ENCODE results near the gene RNF26.
A peak's percentile ranks its signal among the peaks of the same experiment; 100 is the strongest.

RNF26 gene

DNA sequence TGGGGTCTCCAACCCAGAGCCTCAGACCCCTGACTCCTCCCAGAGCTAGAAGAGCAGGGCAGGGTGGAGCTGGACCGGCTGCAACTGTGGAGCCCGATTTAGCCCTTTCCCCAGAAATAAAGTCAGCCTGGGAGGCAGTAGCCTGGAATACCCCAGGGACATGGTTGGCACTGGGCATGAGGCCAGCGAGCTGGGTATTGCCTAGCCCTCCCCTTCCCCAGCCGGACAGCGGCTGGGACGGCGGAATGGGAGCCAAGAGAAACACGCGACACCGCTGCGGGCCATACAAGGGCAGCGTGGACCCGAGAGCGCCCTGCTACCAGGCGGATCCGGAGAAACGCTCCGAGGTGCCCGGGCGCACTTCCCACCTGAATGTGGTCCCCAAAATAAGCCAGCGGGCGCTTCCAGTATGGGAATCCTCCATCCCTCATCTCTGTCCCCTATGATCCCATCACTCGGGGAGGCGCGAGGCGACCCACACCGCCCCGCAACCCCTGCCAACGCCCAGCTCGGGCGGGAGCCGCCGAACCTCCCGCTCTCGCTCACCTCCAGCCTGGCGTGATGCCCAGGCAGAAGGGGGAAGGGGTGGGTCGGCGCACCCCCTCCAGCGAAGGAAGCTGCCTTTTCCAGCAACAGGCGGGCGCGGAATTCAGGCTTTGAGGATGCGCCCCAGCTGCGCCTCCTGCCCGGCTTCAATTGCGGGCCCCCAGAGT, 18.2 kb upstream of the RNF26 start:
- DNase-seq (ENCODE audit: low spot score), result peak; percentile 15

DNA sequence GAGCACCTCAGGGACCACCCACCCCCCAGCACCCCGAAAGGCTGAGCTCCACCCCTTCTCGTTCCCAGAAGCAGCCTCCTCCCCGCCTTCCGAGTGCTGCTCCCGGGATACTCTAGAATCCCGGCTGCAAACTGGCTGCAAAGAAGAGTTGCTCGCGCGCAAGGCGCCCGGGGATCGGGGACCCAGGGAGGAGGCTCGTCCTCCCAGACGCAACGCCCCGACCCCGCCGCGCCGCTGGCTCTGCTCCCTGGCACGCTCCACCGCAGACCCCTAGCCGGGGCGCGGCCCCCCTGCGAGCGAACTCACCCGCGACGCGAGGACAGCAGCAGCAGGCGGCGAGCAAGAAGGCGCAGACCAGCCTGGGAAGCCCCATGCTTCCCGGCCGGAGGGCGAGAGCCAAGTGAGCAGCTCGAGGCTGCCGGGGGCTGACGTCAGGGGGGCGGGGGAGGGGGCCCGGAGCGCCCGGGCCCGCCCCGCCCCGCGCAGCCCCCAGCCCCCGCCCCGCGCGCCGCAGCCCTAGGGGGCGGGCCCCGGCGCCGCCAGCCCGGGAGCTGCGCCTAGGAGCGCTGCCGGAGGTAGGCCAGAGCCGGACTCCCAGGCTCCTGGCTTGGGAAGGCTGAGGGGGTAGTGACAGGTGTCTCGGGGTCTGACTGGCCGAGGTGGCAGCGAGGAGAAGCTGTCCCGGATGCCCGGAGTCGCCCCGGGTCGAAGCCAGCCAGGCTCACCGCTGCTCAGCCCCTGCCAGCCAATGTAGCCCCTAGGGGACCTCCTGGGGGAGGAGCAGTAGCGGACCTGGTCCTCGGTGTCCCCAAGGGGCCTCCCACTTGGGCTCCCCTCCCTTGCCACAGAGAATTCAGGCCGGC, 17.4 kb upstream of the RNF26 start, which contains the start of gene MCAM:
TSS of gene MCAM (minus strand) at position 402 of the 863 bp plus-strand sequence. CDS start at position 373, 29 bp downstream.
- DNase-seq (ENCODE audit: low spot score), result no peak

DNA sequence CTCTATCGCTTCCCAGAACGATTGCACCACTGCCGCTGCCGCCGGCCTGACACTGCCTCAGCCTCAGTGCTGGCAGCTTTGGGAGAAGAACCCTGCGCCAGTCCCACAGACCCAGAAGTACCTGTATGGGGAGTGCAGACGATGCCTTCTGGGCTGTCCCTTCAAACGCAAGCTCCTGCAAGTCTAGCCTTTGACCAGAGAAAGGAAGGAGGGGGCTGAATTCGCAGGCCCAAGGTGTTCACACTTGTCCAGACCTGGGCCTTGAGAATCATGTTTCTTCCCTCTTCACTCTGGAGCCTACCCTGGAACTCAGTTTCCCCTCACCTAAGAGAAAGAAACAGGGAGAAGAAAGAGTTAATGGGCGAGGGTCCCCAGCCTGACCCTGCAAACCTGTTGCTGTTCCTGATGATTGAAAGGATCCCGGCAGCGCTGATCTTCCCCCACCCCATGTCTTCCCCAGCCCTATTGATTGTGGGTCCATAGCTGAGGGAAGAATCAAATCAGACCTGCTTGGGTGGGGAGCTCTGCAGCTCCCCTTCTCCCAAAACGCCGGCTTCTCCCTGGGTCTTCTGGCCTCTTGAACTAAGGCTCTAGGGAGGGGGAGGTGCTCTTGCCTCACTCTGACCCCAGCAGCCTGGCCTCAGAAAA, 16.6 kb upstream of the RNF26 start:
- no peak for DNase-seq (ENCODE audit: low spot score)

DNA sequence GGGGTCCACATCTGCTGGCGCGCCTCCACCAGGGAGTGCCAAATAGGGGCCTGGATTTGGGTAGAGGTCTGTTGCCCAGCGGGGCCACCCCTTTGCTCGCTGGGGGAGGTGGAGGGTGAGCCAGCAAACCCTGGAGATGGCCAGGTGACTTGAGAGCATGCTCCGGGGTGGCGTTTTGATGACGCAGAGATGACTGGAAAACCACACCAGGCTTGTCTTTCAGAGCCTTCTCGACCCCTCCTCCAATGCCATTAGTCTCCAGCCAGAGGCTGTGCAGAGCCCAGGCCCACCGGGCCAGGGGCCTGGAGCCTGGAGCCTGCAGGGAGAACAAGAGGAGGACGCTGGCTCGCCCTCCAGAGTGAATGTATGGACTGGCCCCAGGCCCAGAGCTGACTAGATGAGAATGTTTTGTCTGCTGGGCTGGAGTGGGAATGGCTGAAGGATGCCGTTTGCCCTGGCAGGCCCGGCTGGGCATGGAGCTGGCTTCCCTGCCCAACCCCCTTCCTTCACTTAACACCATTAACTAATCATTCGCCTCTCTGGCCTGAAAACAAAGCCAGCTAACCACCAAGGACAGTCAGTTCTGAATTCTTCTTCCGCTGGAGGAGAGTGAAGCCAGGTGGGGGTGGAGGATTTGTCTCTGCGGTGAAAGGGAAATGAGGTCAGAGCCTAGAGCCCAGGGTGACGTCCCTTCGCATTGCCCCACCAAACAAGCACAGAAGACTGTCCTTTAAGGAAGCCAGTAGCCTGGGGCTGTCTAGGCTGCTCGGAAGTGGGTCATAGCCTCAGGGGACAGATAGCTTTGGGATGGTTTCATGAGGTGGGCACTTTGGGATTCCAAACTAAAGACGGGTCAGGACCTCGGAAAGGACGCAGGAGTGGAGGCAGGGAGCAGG, 15.8 kb upstream of the RNF26 start:
- peak; percentile 96 for DNase-seq (ENCODE audit: low spot score)

DNA sequence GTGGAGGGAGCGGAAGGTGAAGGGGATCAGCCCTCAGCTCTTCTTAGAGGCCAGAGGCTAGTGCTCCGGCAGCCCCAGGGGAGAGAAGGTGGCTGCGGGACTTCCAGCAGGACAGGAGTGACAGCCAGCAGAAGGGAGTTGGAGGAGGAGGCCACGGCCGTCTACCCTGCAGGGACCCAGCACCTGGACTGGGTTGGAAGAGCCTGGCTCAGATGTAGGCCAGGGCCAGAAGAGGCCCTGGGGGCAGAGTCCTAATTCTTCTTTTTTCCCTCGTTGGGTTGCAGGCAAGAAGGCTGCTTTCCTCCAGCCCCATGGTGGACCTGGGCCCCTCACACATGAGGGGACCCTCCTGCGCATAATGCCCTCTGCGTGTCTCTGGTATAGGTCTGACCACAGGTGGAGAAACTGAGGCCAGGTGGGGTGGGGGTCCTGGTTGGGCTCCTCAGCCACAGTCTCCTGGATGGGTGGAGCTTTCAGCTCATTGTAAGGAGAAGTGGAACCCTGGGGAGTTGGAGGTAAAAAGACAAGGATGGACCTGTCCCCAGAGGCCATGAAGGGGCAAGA, 15.1 kb upstream of the RNF26 start:
- no peak for DNase-seq (ENCODE audit: low spot score)

DNA sequence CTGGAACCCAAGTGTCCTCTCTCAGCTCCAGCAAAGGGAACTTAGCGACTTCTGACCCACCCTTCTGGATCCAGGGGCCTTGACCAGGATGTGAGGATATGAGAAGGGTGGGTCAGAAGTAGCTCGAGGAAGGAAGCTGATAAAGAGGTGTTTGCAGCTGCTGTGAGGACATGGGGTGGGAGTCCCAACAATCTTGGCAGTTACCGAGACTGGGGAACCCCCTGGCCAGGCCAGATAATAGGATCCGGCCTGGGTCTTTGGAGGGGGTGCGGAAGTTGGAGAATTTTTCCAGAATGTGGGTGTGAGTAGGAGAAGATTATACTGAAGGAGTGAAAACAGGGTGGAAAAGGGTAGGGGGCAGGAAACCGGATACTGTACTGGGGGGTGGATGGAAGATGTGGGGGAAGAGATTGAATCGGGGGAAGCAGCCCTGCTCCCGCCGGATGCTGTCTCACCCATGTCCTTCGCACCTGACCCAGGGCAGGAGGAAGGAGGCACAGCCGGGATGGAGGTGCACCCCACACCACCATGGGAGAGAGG, 14.6 kb upstream of the RNF26 start:
- peak; percentile 84 for DNase-seq (ENCODE audit: low spot score)

DNA sequence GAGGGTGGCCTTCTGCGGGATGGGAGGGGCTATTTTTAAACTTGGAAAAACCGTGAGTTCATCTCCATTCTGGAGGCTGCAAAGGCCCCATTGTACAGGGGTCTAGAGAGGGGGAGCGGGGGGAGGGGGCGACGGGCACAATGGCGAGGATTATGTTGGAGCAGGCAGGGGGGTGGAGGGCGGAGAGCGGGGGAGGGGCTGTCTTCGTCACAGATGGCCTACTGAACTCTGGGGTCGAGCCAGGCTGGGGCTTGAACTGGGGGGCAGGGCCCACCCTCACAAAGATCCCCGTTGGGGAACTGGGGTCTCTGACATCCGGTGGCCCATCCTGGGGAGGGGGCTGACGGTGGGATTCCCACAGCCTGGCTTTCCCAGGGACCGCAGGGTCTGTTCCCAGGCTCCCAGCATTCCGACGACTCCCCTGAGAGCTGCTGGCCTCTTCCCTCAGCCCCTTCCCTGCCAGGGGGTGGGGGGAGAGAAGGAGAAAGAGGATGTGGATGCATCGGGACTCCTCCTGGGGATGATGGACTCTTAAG, 14.0 kb upstream of the RNF26 start:
- no peak for DNase-seq (ENCODE audit: low spot score)

DNA sequence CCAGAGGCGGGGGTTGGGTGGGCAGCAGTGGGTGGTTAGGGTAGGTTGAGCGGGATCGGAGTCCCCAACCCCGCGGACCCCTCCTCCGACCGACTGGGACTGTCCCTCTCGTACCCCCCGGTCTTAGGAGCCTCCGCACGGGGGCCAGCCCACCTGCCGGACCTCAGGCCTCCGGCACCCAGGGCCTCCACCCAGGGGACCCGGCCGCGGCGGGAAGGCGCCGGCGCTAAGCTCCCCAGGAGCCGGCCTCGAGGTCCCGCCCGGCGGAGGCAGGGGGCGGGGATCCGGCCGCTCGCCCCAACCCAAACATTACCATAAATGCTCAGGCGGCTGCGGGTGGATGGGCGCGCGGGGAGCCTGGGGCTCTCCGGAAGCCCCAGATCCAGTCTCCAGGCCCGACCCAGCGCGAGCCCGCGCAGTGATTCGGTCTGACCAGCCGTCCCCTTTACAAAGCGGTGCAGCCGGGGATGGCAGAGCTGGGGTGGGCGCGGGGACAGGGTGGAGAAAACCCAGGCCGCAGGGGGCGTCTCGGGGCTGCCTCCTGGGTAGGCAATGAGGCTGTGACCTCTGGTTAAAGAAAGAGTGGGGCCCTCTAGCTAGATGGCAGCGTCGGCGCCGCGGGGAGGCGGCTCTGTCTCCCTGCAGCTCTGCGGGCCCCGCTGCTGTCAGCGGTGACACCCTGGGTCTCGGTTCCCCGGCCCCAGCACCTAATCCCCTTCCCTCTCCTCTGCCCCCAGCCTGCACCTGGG, 13.4 kb upstream of the RNF26 start:
- peak; percentile 74 for DNase-seq (ENCODE audit: low spot score)

DNA sequence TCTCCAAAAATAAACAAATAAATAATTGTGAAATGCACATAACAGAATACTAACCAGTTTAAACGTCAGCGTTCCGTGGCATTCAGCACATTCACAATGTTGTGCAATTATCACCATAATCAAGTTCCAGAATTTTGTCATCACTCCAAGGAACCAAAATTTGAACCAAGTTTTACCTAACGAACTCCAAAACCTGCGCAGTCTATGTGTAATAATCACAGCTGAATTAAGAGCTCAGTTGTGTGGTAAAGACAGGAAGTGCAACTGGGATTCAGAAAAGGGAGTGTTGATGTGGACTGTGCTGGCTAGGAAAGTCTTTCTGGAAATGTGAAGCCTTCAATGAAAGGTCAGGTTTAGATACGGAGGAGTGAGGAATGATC, 12.0 kb upstream of the RNF26 start:
- no peak for DNase-seq (ENCODE audit: low spot score)

DNA sequence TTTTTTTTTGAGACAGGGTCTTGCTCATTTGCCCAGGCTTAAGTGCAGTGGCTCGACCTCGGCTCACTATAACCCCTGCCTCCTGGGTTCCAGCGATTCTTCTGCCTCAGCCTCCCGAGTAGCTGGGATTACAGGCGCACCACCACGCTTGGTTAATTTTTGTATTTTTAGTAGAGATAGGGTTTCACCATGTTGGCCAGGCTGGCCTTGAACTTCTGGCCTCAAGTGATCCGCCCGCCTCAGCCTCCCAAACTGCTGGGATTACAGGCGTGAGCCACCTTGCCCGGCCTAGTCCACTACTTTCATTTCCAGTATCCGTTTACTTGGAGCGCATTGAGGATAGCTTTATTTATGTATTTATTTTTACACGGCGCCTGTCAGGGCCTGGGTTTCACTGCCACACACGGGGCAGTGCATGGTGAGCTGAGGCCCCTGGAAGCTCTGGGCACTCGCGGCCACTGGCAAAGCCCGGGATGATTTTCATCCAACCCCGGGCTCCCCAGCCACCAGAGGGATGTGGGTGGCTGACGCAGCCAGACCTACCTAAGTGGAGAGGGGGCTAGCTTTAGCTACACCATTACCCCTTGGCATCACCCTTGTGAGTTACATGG, 11.3 kb upstream of the RNF26 start:
- DNase-seq (ENCODE audit: low spot score), result no peak

DNA sequence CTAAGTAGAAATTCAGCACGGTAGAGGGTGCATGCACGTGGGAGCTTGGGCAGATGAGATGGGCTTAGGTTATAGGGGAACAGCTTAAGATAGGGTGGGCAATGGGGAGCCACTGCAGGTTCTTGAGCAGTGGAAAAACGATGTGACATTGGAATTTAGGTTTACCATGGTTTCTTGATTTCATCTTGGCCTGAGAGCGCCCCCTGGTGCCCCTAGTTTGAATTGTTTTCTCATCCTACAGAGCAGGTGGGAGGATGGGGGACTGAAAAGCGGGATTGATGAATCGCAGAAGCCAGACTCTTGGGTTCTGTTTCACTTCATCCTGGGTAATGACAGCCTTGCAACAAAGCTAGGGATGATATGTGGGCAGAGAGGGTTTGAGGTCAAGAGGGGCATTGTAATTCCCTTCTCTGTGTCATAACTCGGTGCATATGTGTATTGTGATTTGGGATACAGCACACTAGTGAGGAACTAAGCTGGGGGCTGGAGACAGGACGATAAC, 10.7 kb upstream of the RNF26 start:
- DNase-seq (ENCODE audit: low spot score), result no peak

DNA sequence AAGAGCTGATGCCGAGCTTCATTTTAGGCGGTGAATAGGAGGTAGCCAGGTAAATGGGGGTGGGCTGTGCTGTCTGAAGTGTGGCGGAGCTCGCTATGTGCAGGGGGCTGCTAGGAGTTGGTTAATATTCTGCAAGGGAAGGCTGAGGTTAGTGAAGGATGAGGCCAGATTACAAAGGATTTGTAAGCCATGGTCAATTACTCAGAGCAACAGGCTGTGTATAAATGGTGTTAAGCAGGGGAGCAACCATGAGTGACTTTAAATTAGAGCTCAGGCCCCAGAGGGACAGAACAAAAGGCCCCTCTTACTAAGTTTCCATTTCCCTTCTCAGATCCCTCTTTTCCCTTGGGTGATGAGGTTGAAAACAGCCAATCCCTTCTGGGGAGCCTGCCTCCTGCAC, 10.1 kb upstream of the RNF26 start:
- no peak for DNase-seq (ENCODE audit: low spot score)

DNA sequence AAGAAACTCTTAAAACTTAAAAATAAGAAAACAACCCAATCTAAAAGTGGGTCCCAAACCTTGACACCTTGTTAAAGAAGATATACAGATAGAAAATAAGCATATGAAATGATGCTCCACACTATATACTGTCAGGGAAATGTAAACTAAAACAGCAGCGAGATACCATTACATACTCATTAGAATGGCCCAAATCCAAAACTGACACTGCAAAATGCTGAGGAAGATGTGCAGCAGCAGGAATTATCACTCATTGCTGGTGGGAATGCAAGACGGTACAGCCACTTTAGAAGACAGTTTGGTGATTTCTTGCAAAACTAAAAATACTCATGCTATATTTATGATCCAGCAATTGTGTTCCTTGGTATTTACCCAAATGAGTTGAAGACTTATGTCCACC, 5.0 kb upstream of the RNF26 start:
- no peak for DNase-seq (ENCODE audit: low spot score)

DNA sequence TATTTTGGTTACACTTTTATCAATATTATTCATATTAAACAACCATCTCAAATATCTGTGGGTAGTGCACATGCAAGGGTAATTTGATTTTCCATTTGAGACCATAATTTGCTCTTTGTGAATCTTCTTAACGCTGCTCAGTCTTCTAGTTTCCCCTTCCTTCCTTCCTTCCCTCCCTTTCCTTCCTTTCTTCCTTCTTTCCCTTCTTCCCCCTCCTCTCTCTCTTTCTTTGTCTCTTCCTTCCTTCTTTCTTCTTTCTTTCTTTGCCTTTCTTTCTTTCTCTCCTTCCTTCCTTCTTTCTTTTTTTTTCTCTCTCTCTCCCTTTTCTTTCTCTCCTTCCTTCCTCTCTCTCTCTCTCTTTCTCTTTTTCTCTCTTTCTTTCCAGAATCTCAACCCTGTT, 4.1 kb upstream of the RNF26 start:
- no peak for DNase-seq (ENCODE audit: low spot score)

DNA sequence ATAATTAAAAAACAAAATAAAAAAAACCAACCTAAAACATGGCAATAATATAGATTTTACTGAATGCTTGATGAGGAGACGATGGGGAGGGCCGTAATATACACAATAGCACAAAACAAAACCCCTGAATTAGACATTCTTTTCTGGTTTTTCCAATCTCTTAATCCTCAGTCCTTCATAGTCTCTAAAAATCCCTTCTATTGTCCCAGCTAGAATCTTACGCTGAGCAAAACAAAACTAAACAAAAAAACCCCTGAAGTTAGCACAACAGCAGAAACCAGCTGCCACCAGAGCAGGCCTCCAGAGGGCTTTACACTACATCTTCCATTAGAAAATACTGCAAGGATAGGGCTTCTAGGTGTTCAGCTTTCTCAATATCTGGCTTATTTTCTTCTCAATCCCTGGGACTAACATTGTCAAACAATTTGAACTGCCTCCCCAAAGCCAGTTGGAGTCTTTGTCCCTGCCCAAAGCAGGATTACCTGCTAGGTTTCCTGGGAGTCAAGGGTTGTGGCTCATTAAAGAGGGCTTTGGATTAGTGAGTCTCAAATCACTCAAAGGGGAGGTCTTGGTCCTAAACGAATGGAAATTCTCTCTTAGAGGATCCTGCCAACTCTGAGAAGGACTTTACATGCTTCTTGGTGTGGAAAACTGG, 2.1 kb upstream of the RNF26 start:
- DNase-seq (ENCODE audit: low spot score), result no peak

DNA sequence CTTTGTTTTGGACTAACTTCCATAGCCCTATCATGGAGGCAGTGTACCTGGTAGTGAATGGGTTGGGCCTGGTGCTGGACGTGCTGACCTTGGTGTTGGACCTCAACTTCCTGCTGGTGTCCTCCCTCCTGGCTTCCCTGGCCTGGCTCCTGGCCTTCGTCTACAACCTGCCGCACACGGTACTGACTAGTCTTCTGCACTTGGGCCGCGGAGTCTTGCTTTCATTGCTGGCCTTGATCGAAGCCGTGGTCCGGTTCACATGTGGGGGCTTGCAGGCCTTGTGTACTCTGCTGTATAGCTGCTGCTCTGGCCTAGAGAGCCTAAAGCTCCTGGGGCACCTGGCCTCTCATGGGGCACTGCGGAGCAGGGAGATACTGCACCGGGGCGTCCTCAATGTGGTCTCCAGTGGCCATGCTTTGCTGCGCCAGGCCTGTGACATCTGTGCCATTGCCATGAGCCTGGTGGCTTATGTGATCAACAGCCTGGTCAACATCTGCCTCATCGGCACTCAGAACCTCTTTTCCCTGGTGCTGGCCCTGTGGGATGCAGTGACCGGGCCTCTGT, 846 bp downstream of the RNF26 start:
- DNase-seq (ENCODE audit: low spot score), result no peak

DNA sequence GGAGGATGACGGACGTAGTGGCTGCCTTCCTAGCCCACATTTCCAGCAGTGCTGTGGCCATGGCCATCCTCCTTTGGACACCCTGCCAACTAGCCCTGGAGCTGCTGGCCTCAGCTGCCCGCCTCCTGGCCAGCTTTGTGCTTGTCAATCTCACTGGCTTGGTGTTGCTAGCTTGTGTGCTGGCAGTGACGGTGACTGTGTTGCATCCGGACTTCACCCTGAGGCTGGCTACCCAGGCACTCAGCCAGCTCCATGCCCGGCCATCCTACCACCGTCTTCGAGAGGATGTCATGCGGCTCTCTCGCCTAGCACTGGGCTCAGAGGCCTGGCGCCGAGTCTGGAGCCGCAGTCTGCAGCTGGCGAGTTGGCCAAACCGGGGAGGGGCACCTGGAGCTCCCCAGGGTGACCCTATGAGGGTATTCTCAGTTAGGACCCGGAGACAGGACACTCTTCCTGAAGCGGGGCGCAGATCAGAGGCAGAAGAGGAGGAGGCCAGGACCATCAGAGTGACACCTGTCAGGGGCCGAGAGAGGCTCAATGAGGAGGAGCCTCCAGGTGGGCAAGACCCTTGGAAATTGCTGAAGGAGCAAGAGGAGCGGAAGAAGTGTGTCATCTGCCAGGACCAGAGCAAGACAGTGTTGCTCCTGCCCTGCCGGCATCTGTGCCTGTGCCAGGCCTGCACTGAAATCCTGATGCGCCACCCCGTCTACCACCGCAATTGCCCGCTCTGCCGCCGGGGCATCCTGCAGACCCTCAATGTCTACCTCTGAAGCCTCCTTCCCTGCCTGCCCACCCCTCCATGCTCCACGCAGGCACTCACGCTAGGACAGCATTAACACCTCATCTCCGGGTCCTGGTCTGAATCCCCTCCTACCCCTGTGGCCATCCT, 1.6 kb downstream of the RNF26 start:
- no peak for DNase-seq (ENCODE audit: low spot score)
